HepG2 (cell line): Measurements from ENCODE around the gene NRL. TPM values are rescaled to one million over a fixed set of nuclear protein-coding genes. Genes with fewer than 3 reads are reported as not detected.
A peak's percentile ranks its signal among the peaks of the same experiment; 100 is the strongest.

Experiments
- ADNP ChIP-seq: sonication (generic); formaldehyde crosslinking; IDR thresholded peaks from 2 replicates; pipeline ENCODE4 v1.4.0; 2020; ENCODE audit warnings: missing genetic modification reagents
- ASH2L ChIP-seq: fragments of 300-600, 200-600 bp; sonication (generic); IDR thresholded peaks from 2 replicates; pipeline ENCODE4 v1.7.0; 2017; ENCODE audit warnings: low read depth, mild to moderate bottlenecking, moderate library complexity, mixed read lengths, low read length; ENCODE audit not compliant: insufficient read length
- CCDC6 ChIP-seq: sonication (generic); formaldehyde crosslinking; IDR thresholded peaks from 2 replicates; pipeline ENCODE4 v1.8.1; 2022; ENCODE audit warnings: mild to moderate bottlenecking, missing genetic modification reagents, moderate library complexity
- FOXO4 ChIP-seq: sonication (generic); formaldehyde crosslinking; conservative IDR thresholded peaks from 2 replicates; pipeline ENCODE4 v1.8.1; 2023; ENCODE audit warnings: missing genetic modification reagents
- HMGA1 ChIP-seq: sonication (generic); formaldehyde crosslinking; conservative IDR thresholded peaks from 2 replicates; pipeline ENCODE4 v1.4.0; 2020; ENCODE audit warnings: missing genetic modification reagents
- PRDM4 ChIP-seq: sonication (generic); formaldehyde crosslinking; IDR thresholded peaks from 2 replicates; pipeline ENCODE4 v1.9.0; 2021; ENCODE audit warnings: missing genetic modification reagents, borderline replicate concordance
- RNF219 ChIP-seq: sonication (generic); formaldehyde crosslinking; IDR thresholded peaks from 2 replicates; pipeline ENCODE4 v1.5.0; 2020; ENCODE audit warnings: mild to moderate bottlenecking, missing genetic modification reagents
- SALL2 ChIP-seq: sonication (generic); formaldehyde crosslinking; IDR thresholded peaks from 2 replicates; pipeline ENCODE4 v1.8.1; 2023; ENCODE audit warnings: mild to moderate bottlenecking, missing genetic modification reagents, inconsistent platforms
- SUZ12 ChIP-seq: fragments of 150-350 bp; IDR thresholded peaks from 2 replicates; pipeline ENCODE4 v1.6.1; 2014; ENCODE audit warnings: low read depth, low read length
- YEATS2 ChIP-seq: sonication (generic); formaldehyde crosslinking; IDR thresholded peaks from 2 replicates; pipeline ENCODE4 v1.4.0; 2020; ENCODE audit warnings: missing genetic modification reagents, borderline replicate concordance
- YY1 ChIP-seq: IDR thresholded peaks from 2 replicates; pipeline ENCODE4 v1.6.1; 2011; ENCODE audit warnings: low read length, low read depth, moderate library complexity, mild to moderate bottlenecking; ENCODE audit not compliant: insufficient read depth, insufficient replicate concordance
- ZFP36L1 ChIP-seq: sonication (generic); formaldehyde crosslinking; IDR thresholded peaks from 2 replicates; pipeline ENCODE4 v1.8.0; 2022; ENCODE audit warnings: mild to moderate bottlenecking, missing genetic modification reagents, moderate library complexity
- ZFY ChIP-seq: sonication (generic); formaldehyde crosslinking; IDR thresholded peaks from 2 replicates; pipeline ENCODE4 v1.4.0; 2020; ENCODE audit warnings: missing genetic modification reagents
- ZNF30 ChIP-seq: sonication (generic); formaldehyde crosslinking; IDR thresholded peaks from 2 replicates; pipeline ENCODE4 v1.5.0; 2020; ENCODE audit warnings: mild to moderate bottlenecking, missing genetic modification reagents
- ZNF33B ChIP-seq: sonication (generic); formaldehyde crosslinking; IDR thresholded peaks from 2 replicates; pipeline ENCODE4 v1.5.1; 2020; ENCODE audit warnings: mild to moderate bottlenecking, missing genetic modification reagents
- ZNF414 ChIP-seq: sonication (generic); formaldehyde crosslinking; IDR thresholded peaks from 2 replicates; pipeline ENCODE4 v1.5.0; 2020; ENCODE audit warnings: missing genetic modification reagents
- ZNF724P ChIP-seq: sonication (generic); formaldehyde crosslinking; IDR thresholded peaks from 2 replicates; pipeline ENCODE4 v1.8.0; 2022; ENCODE audit warnings: missing genetic modification reagents, borderline replicate concordance
- polyA plus RNA-seq, 8 experiments: library from polyadenylated mRNA; depleted of rRNA in 3 of 8; stranded (reverse) in 7 of 8; unstranded in 1 of 8; fragments of >200 nt; fragmentation: Illumina TruSeq in 4 of 8; extraction: Trizol in 4 of 8; gene quantifications; 2 replicates each; pipeline versions ENCODE4 v1.2.1 to v1.2.3, GENCODE V29; 2011 to 2016; ENCODE audit warnings: low read depth in 4 of 8, missing spikeins in 1 of 8, mixed read lengths in 1 of 8; ENCODE audit not compliant: insufficient read depth in 1 of 8
- total RNA-seq, 5 experiments: library from RNA; depleted of rRNA; stranded (reverse); fragments of >200 nt; fragmentation: Illumina TruSeq; extraction: Trizol; gene quantifications; 2 replicates each; pipeline ENCODE4 v1.2.3, GENCODE V29; 2016; ENCODE audit warnings: low read depth in 1 of 5
- TF ChIP-seq, protein P1 (sequence below): sonication (generic); formaldehyde crosslinking; IDR thresholded peaks from 2 replicates; pipeline ENCODE4 v1.4.0; 2020; ENCODE audit warnings: missing genetic modification reagents
- TF ChIP-seq, protein P2 (sequence below): sonication (generic); formaldehyde crosslinking; IDR thresholded peaks from 2 replicates; pipeline ENCODE4 v1.9.0; 2021; ENCODE audit warnings: missing genetic modification reagents, borderline replicate concordance

Gene NRL
- total and polyA plus RNA-seq, 2 of the 13 experiments (the other 11 are each of a cell fraction or from before 2014, with no cell fraction given), result 2.5 to 4.7 TPM

DNA sequence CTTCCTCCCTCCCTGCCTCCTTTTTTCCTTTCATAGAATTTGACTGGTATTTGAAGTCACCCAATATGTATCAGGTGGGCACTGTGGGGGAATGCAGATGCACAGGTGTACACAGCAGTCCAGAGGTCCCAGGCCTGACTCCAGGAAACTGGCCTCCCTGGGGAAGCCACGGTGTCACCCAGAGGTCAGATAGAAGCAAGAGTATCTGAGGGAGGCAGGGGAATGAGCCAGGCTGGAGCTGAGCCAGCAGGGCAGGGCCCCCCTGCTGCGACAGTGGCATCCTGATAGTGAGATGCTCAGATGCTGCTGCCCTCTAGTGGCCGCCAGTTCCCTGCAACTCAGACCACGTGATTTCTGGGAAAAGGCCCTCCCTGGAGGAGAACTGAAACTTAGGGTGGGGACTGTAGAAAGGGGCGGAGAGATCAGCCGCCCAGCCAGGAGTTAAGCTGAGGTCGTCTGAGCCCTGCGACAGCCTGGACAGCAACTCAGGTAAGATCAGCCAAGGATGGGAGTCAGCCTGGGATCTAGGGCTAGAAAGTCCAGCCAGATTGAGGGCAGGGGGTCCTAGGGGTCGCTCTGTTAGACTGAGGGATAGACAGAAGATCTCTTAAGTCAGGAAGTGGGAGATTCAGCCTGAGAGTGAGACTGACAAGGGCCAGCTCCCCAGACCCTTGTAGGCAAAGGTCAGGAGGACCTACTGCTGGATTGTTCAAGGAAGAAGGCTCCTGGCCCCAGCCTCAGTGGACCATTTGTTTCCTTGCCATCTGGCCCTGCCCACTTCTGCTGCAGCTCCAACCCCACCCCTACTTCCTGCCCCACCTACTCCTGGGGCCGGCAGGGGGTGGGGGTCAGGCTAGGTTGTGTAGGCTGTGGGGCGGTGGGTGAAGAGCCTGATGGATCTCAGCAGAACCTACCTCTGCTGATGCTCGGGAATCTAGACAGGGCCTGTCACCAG, 46.4 kb upstream of the NRL start, which contains the start of gene IRF9 (continued):
- TF ChIP-seq RNF219 (CRISPR knock-in tag) (peak; percentile 99), CCDC6 (CRISPR knock-in tag) (peak; percentile 100), ASH2L (peak; percentile 92), HMGA1 (CRISPR knock-in tag) (no peak), YEATS2 (CRISPR knock-in tag) (peak; percentile 98), ZNF30 (CRISPR knock-in tag) (no peak), ZFP36L1 (CRISPR knock-in tag) (peak; percentile 100), ZNF724P (CRISPR knock-in tag) (peak; percentile 69), ZNF414 (peak; percentile 87), SALL2 (peak; percentile 100), ZFY (peak; percentile 83), YY1 (peak; percentile 82), PRDM4 (CRISPR knock-in tag) (peak; percentile 53; the same call in 1 of the 2 replicates), FOXO4 (CRISPR knock-in tag) (no peak), ADNP (no peak), ZNF33B (CRISPR knock-in tag) (peak; percentile 40; the same call in 1 of the 2 replicates), SUZ12 (no peak)
- TF ChIP-seq, protein P1, sequence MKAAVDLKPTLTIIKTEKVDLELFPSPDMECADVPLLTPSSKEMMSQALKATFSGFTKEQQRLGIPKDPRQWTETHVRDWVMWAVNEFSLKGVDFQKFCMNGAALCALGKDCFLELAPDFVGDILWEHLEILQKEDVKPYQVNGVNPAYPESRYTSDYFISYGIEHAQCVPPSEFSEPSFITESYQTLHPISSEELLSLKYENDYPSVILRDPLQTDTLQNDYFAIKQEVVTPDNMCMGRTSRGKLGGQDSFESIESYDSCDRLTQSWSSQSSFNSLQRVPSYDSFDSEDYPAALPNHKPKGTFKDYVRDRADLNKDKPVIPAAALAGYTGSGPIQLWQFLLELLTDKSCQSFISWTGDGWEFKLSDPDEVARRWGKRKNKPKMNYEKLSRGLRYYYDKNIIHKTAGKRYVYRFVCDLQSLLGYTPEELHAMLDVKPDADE (CRISPR knock-in tag), result no peak
- TF ChIP-seq, protein P2, sequence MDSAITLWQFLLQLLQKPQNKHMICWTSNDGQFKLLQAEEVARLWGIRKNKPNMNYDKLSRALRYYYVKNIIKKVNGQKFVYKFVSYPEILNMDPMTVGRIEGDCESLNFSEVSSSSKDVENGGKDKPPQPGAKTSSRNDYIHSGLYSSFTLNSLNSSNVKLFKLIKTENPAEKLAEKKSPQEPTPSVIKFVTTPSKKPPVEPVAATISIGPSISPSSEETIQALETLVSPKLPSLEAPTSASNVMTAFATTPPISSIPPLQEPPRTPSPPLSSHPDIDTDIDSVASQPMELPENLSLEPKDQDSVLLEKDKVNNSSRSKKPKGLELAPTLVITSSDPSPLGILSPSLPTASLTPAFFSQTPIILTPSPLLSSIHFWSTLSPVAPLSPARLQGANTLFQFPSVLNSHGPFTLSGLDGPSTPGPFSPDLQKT (CRISPR knock-in tag), result no peak; the same call in 1 of the 2 replicates
